Measurements from ENCODE around the gene EYA2.

Gene EYA2

DNA sequence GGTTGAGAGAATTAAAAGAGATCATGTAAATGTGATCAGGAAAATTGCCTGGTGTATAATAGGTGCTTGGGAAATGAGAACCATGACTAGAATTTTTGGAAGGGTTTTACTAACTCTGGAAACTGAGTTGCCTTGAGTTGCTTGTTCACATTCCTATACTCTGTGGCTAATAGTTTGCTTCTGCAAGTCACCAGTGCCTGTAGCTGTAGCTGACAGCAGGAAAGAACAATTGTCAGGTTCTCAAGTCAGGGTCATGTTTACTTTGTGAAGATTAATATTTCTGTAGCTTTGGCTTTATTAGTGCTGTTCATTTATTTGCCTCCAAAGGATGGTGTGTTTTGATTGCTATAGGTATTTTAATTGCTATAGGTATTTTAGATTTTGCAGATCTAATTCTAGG is 86.5 kb downstream of the EYA2 start:
- H3K9me3 Mint-ChIP-seq = peaks cover 25% of the 10 kb centered on the region
- H3K4me1 Mint-ChIP-seq = peaks cover 52% of the 10 kb centered on the region
- H3K27ac Mint-ChIP-seq = no peak overlapping the region
- H3K4me3 Mint-ChIP-seq = no peak overlapping the region
- H3K36me3 Mint-ChIP-seq (ENCODE audit: low read depth) = peaks cover 16% of the 10 kb centered on the region
- H3K27me3 Mint-ChIP-seq (ENCODE audit: low read depth) = peaks cover 18% of the 10 kb centered on the region
- TF ChIP-seq, protein P1, sequence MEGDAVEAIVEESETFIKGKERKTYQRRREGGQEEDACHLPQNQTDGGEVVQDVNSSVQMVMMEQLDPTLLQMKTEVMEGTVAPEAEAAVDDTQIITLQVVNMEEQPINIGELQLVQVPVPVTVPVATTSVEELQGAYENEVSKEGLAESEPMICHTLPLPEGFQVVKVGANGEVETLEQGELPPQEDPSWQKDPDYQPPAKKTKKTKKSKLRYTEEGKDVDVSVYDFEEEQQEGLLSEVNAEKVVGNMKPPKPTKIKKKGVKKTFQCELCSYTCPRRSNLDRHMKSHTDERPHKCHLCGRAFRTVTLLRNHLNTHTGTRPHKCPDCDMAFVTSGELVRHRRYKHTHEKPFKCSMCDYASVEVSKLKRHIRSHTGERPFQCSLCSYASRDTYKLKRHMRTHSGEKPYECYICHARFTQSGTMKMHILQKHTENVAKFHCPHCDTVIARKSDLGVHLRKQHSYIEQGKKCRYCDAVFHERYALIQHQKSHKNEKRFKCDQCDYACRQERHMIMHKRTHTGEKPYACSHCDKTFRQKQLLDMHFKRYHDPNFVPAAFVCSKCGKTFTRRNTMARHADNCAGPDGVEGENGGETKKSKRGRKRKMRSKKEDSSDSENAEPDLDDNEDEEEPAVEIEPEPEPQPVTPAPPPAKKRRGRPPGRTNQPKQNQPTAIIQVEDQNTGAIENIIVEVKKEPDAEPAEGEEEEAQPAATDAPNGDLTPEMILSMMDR (IDR thresholded peaks at IDR 0.05; ENCODE audit: unreplicated experiment in 3 of 3) = no peak

DNA sequence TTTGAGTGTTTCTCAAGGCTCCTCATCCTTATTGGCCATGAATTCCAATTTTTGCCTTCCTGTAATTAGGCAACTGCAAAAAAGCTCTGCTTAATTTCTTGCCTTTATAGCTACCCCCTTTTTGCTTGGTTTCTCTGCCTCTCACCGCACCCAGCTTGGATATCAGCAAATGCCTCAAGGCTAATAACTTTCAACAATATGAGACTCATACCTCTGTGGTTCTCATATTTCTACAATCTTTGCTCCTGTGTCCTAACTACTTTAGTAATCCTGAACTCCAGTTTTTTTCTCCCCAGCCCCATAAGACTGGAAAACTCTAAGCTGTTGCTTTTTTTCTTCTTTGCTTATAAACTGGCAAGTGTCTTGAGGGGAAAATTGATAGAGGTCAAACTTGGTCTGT is 88.8 kb downstream of the EYA2 start:
- TF ChIP-seq, protein P1 (IDR thresholded peaks at IDR 0.05; ENCODE audit: unreplicated experiment in 3 of 3) = no peak
- peaks cover 16% of the 10 kb centered on the region for H3K36me3 Mint-ChIP-seq (ENCODE audit: low read depth)
- H3K27me3 Mint-ChIP-seq (ENCODE audit: low read depth) = peaks cover 9% of the 10 kb centered on the region
- peaks cover 39% of the 10 kb centered on the region for H3K4me1 Mint-ChIP-seq
- H3K4me3 Mint-ChIP-seq = no peak overlapping the region
- H3K27ac Mint-ChIP-seq = peak overlapping the region in 2 of 3 experiments; percentile 17 to 27
- peaks cover 25% of the 10 kb centered on the region for H3K9me3 Mint-ChIP-seq

DNA sequence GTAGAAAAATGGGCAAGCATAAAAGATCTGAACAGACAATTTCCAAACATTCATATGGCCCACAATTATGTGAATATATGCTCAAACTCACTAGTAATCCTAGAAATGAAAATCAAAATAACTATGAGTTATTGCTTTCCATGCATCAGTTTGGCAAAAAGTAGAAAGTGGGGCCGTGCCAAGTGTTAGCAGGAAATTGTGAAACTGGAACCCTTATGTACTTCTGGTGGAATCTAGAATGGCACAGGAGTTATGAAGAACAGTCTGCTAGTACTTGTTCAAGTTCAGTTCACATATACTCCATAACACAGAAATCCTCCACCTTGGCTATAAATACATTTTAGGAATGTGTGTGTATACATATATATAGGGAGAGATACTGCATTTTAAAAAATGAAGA is 89.8 kb downstream of the EYA2 start:
- Mint-ChIP-seq H3K27ac (peak overlapping the region in 1 of 3 experiments; percentile 31), H3K4me1 (peaks cover 31% of the 10 kb centered on the region), H3K4me3 (no peak overlapping the region), H3K9me3 (peaks cover 25% of the 10 kb centered on the region), H3K36me3 (ENCODE audit: low read depth) (peaks cover 16% of the 10 kb centered on the region), H3K27me3 (ENCODE audit: low read depth) (no peaks in the 10 kb centered on the region)
- TF ChIP-seq, protein P1 (IDR thresholded peaks at IDR 0.05; ENCODE audit: unreplicated experiment in 3 of 3) = no peak

DNA sequence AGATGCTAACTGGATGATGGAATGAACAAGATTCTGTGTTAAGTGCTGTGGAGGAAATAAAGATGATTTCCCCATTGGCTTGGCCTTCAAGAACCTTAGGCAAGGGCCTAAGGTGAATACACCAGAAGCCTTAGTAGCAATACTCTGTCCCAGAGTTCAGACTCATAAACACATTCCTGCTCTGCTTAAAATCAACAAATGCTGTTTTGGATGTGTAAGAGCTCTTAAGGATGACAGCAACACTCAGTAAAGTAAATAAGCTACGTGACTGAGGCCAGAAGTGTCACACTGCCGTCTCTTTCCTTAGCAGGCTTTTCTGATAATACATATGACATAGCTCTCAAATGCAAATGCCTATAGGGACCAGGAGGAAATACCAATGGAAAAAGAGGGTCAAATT is 90.6 kb downstream of the EYA2 start:
- H3K36me3 Mint-ChIP-seq (ENCODE audit: low read depth) = peaks cover 16% of the 10 kb centered on the region
- H3K4me1 Mint-ChIP-seq = peaks cover 26% of the 10 kb centered on the region
- H3K9me3 Mint-ChIP-seq = peaks cover 25% of the 10 kb centered on the region
- H3K27me3 Mint-ChIP-seq (ENCODE audit: low read depth) = no peaks in the 10 kb centered on the region
- H3K27ac Mint-ChIP-seq = peak overlapping the region in 2 of 3 experiments; percentile 2 to 35
- H3K4me3 Mint-ChIP-seq = no peak overlapping the region
- TF ChIP-seq, protein P1 (IDR thresholded peaks at IDR 0.05; ENCODE audit: unreplicated experiment in 3 of 3) = no peak

DNA sequence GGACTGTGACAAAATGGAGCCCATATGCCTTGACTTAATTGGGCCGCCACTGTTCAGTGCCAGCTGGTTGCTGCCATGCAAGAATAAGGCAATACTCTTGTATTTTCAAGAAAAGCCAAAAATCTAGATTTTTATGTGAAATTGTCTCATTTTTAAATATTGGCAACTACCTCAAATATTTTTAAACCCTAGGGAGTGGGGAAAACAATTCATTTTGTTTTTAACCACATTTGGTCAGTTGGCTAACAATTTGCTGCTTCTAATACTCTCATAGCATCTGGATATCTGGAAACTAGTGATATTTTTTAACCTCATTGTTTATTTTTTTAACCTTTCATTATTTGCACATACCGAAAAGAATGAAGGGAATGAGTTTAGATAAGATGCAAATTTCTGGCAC is 91.0 kb downstream of the EYA2 start:
- Mint-ChIP-seq H3K9me3 (peaks cover 23% of the 10 kb centered on the region), H3K4me3 (no peak overlapping the region), H3K27me3 (ENCODE audit: low read depth) (no peaks in the 10 kb centered on the region), H3K36me3 (ENCODE audit: low read depth) (peaks cover 16% of the 10 kb centered on the region), H3K4me1 (peaks cover 26% of the 10 kb centered on the region), H3K27ac (no peak overlapping the region)
- TF ChIP-seq, protein P1 (IDR thresholded peaks at IDR 0.05; ENCODE audit: unreplicated experiment in 3 of 3) = no peak

DNA sequence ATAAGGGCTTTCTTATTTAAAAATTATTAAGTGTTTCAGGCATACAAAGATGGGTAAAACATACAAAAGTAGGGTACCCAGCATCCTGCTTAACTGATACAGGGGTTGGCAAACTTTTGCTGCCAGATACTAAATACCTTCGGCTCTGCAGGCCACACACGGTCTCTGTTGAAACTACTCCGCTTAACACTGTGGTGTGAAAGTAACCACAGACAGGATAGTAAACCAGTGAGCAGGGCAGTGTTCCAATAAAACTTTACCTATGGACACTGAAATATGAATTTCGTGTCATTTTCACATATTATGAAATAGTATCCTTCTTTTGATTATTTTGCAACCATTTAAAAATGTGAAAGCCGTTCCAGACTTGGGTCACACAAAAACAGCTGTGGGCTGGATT is 92.4 kb downstream of the EYA2 start:
- peaks cover 25% of the 10 kb centered on the region for H3K4me1 Mint-ChIP-seq
- no peak overlapping the region for H3K27ac Mint-ChIP-seq
- H3K36me3 Mint-ChIP-seq (ENCODE audit: low read depth) = peaks cover 15% of the 10 kb centered on the region
- TF ChIP-seq, protein P1 (IDR thresholded peaks at IDR 0.05; ENCODE audit: unreplicated experiment in 3 of 3) = no peak
- H3K27me3 Mint-ChIP-seq (ENCODE audit: low read depth) = peaks cover 3% of the 10 kb centered on the region
- H3K4me3 Mint-ChIP-seq = no peak overlapping the region
- H3K9me3 Mint-ChIP-seq = peaks cover 18% of the 10 kb centered on the region

Measured in nephron (organoid).